Glutamatergic neuron (in vitro differentiated cells): ENCODE data around the gene MNAT1. TPM values are rescaled to one million over a fixed set of nuclear protein-coding genes. Genes with fewer than 3 reads are reported as not detected.

Source experiments
- DNase-seq: peaks from one replicate; pipeline ENCODE4 v3.0.0; 2022
- H3K27ac Mint-ChIP-seq: one replicate; pipeline ENCODE4 v1.8.0; 2020; ENCODE audit warnings: mild to moderate bottlenecking, mixed read lengths, inconsistent platforms; ENCODE audit not compliant: unreplicated experiment
- H3K27me3 Mint-ChIP-seq: one replicate; pipeline ENCODE4 v1.8.0; 2020; ENCODE audit warnings: mild to moderate bottlenecking, moderate library complexity, mixed read lengths, inconsistent platforms; ENCODE audit not compliant: unreplicated experiment
- H3K36me3 Mint-ChIP-seq: one replicate; pipeline ENCODE4 v1.8.0; 2020; ENCODE audit warnings: mild to moderate bottlenecking, mixed read lengths, inconsistent platforms; ENCODE audit not compliant: unreplicated experiment
- H3K4me1 Mint-ChIP-seq: one replicate; pipeline ENCODE4 v1.8.0; 2020; ENCODE audit warnings: mild to moderate bottlenecking, low read depth, mixed read lengths, inconsistent platforms; ENCODE audit not compliant: unreplicated experiment
- H3K4me3 Mint-ChIP-seq: one replicate; pipeline ENCODE4 v1.8.0; 2020; ENCODE audit warnings: mild to moderate bottlenecking, mixed read lengths, inconsistent platforms; ENCODE audit not compliant: unreplicated experiment
- H3K9me3 Mint-ChIP-seq: one replicate; pipeline ENCODE4 v1.8.0; 2020; ENCODE audit warnings: mild to moderate bottlenecking, moderate library complexity, mixed read lengths, inconsistent platforms; ENCODE audit not compliant: unreplicated experiment
- total RNA-seq: library from RNA; stranded (reverse); fragmentation: NEBNext Ultra II Directional; extraction: Animal tissue kit (Norgen Biotek cat#: 25700); gene quantifications from one replicate; pipeline ENCODE4 v1.2.1, GENCODE V29; 2021; ENCODE audit not compliant: unreplicated experiment
- TF ChIP-seq, protein P1 (sequence below): fragments of 200-600 bp; sonication (generic); IDR thresholded peaks from one replicate; pipeline ENCODE4 v1.5.0; 2021; ENCODE audit not compliant: partially characterized antibody, unreplicated experiment

MNAT1 gene
- total RNA-seq, 1 donor from 2014 or later = 45.2 TPM

DNA sequence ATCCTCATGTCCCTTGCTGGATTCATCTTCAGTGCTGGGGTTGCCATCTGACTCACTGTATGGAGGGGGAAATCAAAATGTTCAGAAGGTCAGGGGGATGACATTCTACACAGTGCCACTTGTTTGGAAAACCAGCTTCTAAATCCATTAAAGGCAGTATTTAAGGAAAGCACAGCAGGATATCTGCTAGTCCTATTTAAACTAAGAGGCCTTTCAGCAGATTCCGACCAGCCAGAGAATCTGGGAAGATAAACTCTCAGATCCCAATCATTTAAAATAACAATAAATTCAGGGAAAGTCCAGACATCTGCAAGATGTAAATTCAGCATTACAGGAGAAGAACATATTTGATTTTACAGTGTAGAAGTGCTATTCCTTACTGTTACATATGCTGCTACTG, 14.2 kb upstream of the MNAT1 start:
- TF ChIP-seq, protein P1, sequence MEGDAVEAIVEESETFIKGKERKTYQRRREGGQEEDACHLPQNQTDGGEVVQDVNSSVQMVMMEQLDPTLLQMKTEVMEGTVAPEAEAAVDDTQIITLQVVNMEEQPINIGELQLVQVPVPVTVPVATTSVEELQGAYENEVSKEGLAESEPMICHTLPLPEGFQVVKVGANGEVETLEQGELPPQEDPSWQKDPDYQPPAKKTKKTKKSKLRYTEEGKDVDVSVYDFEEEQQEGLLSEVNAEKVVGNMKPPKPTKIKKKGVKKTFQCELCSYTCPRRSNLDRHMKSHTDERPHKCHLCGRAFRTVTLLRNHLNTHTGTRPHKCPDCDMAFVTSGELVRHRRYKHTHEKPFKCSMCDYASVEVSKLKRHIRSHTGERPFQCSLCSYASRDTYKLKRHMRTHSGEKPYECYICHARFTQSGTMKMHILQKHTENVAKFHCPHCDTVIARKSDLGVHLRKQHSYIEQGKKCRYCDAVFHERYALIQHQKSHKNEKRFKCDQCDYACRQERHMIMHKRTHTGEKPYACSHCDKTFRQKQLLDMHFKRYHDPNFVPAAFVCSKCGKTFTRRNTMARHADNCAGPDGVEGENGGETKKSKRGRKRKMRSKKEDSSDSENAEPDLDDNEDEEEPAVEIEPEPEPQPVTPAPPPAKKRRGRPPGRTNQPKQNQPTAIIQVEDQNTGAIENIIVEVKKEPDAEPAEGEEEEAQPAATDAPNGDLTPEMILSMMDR = no peak
- peaks cover 18% of the 10 kb centered on the region for H3K9me3 Mint-ChIP-seq
- peak overlapping the region; percentile 20 for H3K27ac Mint-ChIP-seq
- peaks cover 15% of the 10 kb centered on the region for H3K4me1 Mint-ChIP-seq
- DNase-seq = no peak
- no peaks in the 10 kb centered on the region for H3K36me3 Mint-ChIP-seq
- H3K27me3 Mint-ChIP-seq = peaks cover 14% of the 10 kb centered on the region
- peak overlapping the region; percentile 90 for H3K4me3 Mint-ChIP-seq

DNA sequence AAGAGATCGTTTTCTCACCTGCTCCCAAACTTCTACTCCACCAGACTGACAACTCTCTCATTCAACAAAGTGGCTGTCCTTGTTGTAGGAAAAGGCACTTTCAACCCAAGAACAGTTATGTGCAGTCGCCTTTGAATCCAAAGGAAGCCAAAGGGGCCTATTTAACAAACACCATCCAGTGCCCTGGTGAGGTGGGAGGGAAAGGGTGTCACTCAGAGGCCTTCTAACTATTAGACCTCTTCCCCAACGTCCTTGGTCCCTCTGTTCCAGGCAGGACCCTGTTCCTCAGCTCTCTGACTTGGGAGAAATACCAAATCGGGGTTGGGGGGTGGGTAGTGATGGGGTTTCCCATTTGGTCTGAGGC, 13.6 kb upstream of the MNAT1 start:
- no peak for DNase-seq
- Mint-ChIP-seq H3K27me3 (peaks cover 14% of the 10 kb centered on the region), H3K36me3 (no peaks in the 10 kb centered on the region), H3K27ac (no peak overlapping the region), H3K4me3 (peak overlapping the region; percentile 90), H3K4me1 (peaks cover 15% of the 10 kb centered on the region), H3K9me3 (peaks cover 18% of the 10 kb centered on the region)
- TF ChIP-seq, protein P1 = no peak

DNA sequence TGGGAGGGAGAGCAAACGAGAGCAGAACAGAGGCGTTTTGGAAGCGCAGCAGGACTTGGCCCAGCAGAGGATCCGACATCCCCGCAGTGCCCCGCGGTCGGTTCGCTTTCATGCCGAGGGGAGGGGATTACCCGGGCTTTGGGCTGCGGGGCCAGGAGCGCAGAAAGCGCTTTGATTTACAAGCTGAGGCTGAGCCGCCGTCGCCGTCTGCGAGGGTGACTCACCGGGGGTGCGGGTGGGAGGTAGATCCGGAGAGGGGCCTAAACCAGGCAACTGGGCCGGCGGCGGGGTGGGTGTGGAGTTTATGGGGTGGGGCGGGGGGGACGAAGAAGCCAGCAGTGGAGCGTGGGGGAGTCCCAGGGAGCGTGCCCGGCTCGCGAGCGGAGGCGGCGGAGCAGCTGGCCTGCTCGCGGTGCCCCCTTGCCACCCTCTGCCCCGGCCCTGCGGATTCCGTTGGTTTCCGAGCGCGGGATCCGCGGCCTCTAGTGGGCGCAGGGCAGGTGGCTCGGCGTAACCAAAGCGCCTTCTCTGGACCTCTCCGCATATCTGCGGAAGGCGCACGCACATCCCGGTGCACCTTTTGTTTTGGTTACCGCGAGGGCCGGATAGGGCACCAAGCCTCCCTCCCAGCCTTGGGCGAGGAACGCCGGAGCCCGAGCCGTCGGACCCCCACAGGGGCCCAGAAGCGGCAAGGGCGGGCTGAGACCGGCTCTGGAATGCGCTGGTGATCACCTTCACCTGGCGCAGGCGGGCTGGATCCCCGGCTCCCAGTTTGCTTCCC, 13.0 kb upstream of the MNAT1 start:
- Mint-ChIP-seq H3K27ac (peak overlapping the region; percentile 82), H3K4me1 (peaks cover 15% of the 10 kb centered on the region), H3K4me3 (peak overlapping the region; percentile 94), H3K36me3 (no peaks in the 10 kb centered on the region), H3K27me3 (peaks cover 14% of the 10 kb centered on the region), H3K9me3 (peaks cover 18% of the 10 kb centered on the region)
- TF ChIP-seq, protein P1 = no peak
- DNase-seq = peak; percentile 63

DNA sequence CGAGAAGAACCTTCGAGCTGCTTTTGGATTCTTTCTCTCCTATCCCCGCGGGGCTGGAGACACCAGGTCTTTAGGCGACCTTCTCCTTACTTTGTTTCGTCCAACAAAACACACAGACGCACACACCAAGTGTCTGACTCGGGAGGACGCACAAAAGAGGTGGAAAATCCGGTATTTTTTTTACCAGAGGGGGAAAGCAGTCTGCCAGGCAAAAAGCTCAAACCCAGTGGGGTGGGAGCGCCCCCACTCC, 12.5 kb upstream of the MNAT1 start:
- no peak for DNase-seq
- Mint-ChIP-seq H3K27ac (peak overlapping the region; percentile 82), H3K4me3 (peak overlapping the region; percentile 94), H3K36me3 (no peaks in the 10 kb centered on the region), H3K27me3 (peaks cover 14% of the 10 kb centered on the region), H3K4me1 (peaks cover 15% of the 10 kb centered on the region), H3K9me3 (peaks cover 18% of the 10 kb centered on the region)
- TF ChIP-seq, protein P1 = no peak

DNA sequence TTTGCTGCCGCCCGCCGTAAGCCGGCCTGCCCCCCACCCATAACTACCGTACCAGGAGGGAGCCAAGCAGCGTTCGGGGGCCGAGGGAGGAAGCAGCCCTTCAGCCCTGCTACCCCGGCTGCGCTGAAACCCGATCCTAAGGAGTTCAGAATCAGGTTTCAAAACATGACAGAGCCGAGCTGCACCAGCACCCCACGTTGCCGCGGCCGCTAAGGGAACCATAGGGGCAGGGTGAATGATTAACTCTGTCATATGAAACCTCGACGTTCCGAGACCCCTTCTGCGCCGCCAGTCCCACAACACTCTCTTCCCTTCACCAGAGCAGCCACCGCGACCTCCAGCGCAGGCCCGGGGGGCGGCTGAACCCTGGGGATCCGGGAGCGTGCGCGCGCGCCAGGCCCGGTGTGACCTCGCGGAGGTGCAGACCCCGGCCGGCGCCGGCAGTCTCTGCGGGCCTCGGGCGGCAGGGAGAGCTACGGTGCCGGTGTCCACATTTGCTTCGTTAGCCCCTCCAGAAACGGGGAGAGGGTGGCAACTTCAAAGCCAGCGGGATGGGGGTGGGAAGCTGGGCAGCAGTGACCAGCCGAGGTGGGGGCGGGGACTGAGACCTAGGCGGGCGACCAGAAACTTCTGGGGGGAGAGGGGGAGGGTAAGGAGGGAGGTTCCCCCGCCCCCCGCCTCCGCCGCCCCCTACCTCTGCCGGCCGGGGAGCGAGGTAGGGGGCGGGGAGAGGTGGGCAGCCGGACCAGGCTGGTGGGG, 12.0 kb upstream of the MNAT1 start:
- Mint-ChIP-seq H3K9me3 (peaks cover 18% of the 10 kb centered on the region), H3K36me3 (no peaks in the 10 kb centered on the region), H3K27ac (peak overlapping the region; percentile 82), H3K27me3 (peaks cover 14% of the 10 kb centered on the region), H3K4me3 (peak overlapping the region; percentile 94), H3K4me1 (peaks cover 15% of the 10 kb centered on the region)
- TF ChIP-seq, protein P1 = no peak
- DNase-seq = peak; percentile 71
